HG03108 (cell line): ENCODE data around the gene FOXRED2.
A peak's percentile ranks its signal among the peaks of the same experiment; 100 is the strongest.
"Not testable (repeated sequence)": the region's sequence is repeated elsewhere in the genome, so short reads cannot be mapped to it uniquely, and the experiment has no call there.

Experiments
- ATAC-seq: cut with Tn5 transposase; IDR thresholded peaks from one replicate; pipeline ENCODE4 v1.9.1; 2021; ENCODE audit warnings: moderate library complexity; ENCODE audit not compliant: unreplicated experiment

The FOXRED2 gene

GRCh38 chr22:36470162-36470993 lies 36.5 kb downstream of the FOXRED2 start:
- ATAC-seq: no peak

GRCh38 chr22:36469094-36469710 lies 37.6 kb downstream of the FOXRED2 start:
- no peak for ATAC-seq

- ATAC-seq: no peak
These were observed 38.9 kb downstream of the FOXRED2 start for GRCh38 chr22:36467946-36468345.

GRCh38 chr22:36467042-36467810 lies 39.6 kb downstream of the FOXRED2 start:
- ATAC-seq: no peak

- no peak for ATAC-seq
These were observed 40.6 kb downstream of the FOXRED2 start for GRCh38 chr22:36466258-36466657.

- ATAC-seq: no peak
These were observed 41.4 kb downstream of the FOXRED2 start for GRCh38 chr22:36465232-36466021.

- ATAC-seq: no peak
These were observed 42.1 kb downstream of the FOXRED2 start for GRCh38 chr22:36464715-36465231.

GRCh38 chr22:36463783-36464184 lies 43.1 kb downstream of the FOXRED2 start:
- no peak for ATAC-seq

- ATAC-seq: no peak
These were observed 44.9 kb downstream of the FOXRED2 start for GRCh38 chr22:36461665-36462649.

GRCh38 chr22:36460202-36460601 lies 46.6 kb downstream of the FOXRED2 start:
- no peak for ATAC-seq

GRCh38 chr22:36457688-36458450 lies 49.0 kb downstream of the FOXRED2 start:
- no peak for ATAC-seq

GRCh38 chr22:36456464-36456845 lies 50.4 kb downstream of the FOXRED2 start:
- no peak for ATAC-seq

- ATAC-seq: no peak
These were observed 51.0 kb downstream of the FOXRED2 start for GRCh38 chr22:36455571-36456463.

GRCh38 chr22:36454916-36455570 lies 51.8 kb downstream of the FOXRED2 start:
- peak; percentile 50 for ATAC-seq

GRCh38 chr22:36453855-36454378 lies 52.9 kb downstream of the FOXRED2 start:
- ATAC-seq: no peak

GRCh38 chr22:36452978-36453607 lies 53.7 kb downstream of the FOXRED2 start:
- not testable (repeated sequence) for ATAC-seq
